AG09309 (cell line): ENCODE measurements around the gene MLPH.

ENCODE experiments used
- DNase-seq: peaks from one replicate; pipeline ENCODE4 v3.0.0-alpha.2; 2010; ENCODE audit warnings: low read depth
- H3K4me3 ChIP-seq: 2 replicates; pipeline ENCODE4 v1.5.1; 2011; ENCODE audit warnings: mild to moderate bottlenecking, low read depth, low read length, moderate library complexity; ENCODE audit not compliant: control insufficient read depth
- TF ChIP-seq, protein P1 (sequence below): IDR thresholded peaks from 2 replicates; pipeline ENCODE4 v1.5.1; 2011; ENCODE audit warnings: mild to moderate bottlenecking, low read depth, low read length, inconsistent platforms; ENCODE audit not compliant: insufficient read depth, control insufficient read depth; ENCODE audit errors: missing control alignments

The MLPH gene

DNA sequence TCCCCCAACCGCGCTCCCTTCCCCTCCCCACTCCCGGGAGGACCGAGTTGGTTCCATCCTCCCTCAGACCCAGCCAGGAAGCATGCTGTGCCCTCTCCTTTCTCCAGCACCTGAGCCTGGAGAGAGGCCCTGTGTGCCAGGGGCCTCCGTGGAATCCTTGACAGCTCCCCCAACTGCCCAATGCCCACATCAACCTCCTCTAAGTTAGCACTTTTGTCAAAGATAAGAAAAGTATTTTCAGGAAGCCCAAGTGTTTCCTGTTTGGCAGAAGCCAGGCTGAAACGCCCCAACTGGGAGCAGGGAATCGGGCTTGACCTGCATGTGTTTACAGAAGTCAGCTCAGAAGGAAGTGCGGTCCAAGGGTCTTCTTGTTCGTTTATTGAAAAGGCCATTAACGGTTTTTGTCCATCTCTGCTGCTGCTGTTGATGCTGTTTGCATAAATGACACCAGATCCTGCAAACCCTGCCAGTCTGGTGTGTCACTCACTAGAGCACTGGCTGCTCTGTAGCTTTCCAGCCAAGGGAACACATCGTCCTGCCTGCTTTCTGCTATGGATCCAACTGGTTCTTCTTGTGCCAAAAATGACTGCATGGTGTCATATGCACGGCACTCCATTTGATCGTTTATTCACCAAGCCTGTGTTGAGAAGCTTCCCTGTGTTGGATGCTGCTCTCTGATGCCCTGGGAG lies 37.7 kb upstream of the MLPH start:
- H3K4me3 ChIP-seq: no peak overlapping the region
- DNase-seq: no peak
- TF ChIP-seq, protein P1, sequence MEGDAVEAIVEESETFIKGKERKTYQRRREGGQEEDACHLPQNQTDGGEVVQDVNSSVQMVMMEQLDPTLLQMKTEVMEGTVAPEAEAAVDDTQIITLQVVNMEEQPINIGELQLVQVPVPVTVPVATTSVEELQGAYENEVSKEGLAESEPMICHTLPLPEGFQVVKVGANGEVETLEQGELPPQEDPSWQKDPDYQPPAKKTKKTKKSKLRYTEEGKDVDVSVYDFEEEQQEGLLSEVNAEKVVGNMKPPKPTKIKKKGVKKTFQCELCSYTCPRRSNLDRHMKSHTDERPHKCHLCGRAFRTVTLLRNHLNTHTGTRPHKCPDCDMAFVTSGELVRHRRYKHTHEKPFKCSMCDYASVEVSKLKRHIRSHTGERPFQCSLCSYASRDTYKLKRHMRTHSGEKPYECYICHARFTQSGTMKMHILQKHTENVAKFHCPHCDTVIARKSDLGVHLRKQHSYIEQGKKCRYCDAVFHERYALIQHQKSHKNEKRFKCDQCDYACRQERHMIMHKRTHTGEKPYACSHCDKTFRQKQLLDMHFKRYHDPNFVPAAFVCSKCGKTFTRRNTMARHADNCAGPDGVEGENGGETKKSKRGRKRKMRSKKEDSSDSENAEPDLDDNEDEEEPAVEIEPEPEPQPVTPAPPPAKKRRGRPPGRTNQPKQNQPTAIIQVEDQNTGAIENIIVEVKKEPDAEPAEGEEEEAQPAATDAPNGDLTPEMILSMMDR: no peak

DNA sequence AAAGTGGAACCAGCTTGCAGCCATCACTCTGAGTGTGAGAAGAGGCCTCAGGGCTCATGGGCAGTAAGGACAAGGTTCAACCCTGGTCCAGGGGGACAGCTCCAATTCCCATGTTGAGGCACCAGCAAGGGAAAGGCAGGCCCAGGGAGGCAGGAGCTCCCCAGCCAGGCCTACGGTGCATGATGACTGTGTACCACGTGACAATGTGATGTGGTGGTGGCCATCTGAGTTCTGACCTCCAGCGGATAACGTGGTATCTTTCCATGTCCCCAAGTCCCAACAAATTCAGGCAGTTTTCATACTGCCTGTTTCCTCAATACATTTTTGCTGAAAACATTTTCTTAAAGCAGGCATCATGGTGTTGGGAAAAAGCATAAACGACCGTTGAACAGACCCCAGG lies 36.9 kb upstream of the MLPH start:
- H3K4me3 ChIP-seq: no peak overlapping the region
- TF ChIP-seq, protein P1: no peak
- no peak for DNase-seq

DNA sequence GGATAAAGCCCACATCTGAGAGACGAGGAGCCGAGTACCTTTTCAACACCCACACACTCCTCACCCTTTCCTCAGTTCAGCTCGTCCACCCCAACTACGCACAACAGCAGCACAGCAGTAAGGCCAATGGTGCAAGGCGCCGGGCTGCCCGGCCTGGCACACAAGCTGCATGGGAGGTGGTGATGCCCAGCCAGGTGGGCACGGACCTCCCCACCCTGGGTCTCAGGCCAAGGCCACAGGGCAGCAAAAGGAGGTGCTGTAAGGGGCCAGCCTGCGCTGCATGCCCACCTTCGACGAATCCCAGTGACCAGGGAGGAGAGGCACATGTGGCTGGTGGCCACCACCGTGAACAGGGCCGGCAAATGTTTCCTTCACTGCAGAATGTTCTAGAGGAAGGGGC lies 36.5 kb upstream of the MLPH start:
- DNase-seq: no peak
- TF ChIP-seq, protein P1: no peak
- H3K4me3 ChIP-seq: no peak overlapping the region

DNA sequence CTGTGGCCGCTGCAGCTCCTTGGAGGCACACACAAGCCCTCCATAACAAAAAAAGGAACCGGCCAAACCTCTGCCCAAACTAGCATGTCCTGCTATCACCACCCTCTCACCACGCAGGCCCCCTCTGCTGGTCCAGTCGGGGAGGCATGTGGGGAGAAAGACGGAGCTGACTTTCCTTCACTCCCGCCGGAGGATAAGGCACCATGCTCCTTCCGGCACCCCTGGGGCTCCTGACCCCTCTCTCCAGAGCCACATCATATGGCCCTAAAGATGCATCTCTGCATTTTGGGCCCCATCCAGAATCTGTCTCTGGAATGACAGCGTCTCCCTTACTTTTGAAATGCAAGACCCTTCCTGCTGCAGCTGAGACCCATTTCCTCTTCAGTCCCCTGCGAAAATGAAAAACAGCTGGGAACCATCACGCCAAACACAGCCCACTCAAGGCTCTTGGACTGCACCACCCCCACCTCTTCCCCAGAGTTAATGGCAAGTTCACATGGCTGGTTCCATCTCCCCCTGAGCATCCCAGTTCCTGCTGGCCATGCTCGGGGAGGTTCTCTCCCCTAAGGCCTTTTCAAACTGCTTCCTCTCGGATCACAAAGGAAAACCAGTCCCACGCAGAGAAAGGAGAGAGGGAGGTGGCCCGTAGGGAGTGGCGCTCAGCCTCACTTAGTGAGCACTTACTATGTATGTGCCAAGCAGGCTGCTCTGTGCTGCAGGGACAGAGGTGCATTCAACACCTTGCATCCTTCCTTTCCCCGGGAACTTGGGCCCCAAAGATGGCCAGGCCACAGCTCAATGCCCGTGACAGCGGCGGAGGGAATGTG lies 35.2 kb upstream of the MLPH start:
- DNase-seq: no peak
- no peak overlapping the region for H3K4me3 ChIP-seq
- TF ChIP-seq, protein P1: peak; percentile 9

DNA sequence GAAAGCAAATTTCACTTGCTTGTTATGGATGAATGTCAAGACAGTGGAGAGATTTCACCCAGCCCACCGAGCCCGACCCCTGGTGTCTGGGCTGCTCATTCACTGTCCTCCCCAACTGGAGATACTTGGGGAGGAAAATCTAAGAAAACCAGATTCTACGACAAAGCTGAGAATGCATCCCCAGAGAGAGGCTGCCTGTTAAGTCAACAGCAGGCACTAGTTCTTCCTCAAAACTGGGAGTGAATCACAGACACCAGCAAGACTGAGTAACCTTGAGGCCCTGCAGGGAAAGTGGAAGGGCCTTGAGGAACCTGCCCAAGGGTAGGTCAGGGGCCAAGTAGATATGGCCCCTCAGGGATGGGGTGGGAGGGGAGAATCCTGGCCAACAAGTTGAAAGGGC lies 34.2 kb upstream of the MLPH start:
- no peak overlapping the region for H3K4me3 ChIP-seq
- TF ChIP-seq, protein P1: no peak
- no peak for DNase-seq

DNA sequence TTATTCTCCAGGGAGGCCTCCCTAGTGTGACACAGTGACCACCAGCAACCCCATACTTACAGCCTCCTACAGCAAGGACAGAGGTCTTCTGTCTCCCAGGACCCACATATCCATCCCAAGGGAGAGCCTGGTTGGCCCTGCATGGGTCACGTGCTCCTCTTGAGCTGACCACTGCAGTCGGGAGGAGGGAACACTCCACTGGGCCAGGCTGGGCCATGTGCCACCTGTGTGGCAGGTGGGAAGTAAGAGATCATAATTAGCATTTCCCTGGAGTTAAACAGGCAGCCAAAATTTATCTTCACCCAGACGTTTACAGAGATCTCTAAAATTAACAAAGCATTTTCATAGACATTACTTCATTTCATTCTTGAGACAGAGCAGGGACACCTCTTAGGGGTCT lies 33.4 kb upstream of the MLPH start:
- TF ChIP-seq, protein P1: no peak
- H3K4me3 ChIP-seq: no peak overlapping the region
- DNase-seq: no peak
